ENCODE results near the gene RGS3. TPM values are rescaled to one million over a fixed set of nuclear protein-coding genes. Genes with fewer than 3 reads are reported as not detected.

RGS3 gene
- total and polyA plus RNA-seq, 10 of the 15 experiments (the other 5 are each of a cell fraction or from before 2014, with no cell fraction given) = 2.9 to 138 (median 28.8) TPM

DNA sequence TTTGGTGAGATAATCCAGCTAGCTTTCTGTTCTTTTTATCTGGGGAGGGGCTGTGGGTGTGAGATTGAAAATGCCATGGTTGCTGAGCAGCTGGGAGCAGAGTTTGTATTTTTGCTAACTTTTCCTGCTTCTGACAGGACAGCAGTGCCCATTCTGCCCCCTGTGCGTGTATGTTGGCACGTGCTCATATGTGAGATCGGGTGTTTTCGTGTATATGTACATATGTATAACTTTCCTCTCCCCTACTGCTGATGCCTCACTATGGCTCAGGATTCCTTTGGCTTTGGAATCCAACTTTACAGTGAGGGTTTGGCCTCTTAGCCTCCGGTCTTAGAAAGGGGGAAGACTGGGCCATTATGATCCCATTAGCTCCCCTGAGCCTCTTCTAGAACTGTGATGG lies 38.3 kb downstream of the RGS3 start (continued):
- TF ChIP-seq, protein P1, sequence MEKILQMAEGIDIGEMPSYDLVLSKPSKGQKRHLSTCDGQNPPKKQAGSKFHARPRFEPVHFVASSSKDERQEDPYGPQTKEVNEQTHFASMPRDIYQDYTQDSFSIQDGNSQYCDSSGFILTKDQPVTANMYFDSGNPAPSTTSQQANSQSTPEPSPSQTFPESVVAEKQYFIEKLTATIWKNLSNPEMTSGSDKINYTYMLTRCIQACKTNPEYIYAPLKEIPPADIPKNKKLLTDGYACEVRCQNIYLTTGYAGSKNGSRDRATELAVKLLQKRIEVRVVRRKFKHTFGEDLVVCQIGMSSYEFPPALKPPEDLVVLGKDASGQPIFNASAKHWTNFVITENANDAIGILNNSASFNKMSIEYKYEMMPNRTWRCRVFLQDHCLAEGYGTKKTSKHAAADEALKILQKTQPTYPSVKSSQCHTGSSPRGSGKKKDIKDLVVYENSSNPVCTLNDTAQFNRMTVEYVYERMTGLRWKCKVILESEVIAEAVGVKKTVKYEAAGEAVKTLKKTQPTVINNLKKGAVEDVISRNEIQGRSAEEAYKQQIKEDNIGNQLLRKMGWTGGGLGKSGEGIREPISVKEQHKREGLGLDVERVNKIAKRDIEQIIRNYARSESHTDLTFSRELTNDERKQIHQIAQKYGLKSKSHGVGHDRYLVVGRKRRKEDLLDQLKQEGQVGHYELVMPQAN (conservative IDR thresholded peaks at IDR 0.05) = no peak
- no peak for TF ChIP-seq POLR2AphosphoS2 (IDR thresholded peaks at IDR 0.05; ENCODE audit: low read depth, low read length)

DNA sequence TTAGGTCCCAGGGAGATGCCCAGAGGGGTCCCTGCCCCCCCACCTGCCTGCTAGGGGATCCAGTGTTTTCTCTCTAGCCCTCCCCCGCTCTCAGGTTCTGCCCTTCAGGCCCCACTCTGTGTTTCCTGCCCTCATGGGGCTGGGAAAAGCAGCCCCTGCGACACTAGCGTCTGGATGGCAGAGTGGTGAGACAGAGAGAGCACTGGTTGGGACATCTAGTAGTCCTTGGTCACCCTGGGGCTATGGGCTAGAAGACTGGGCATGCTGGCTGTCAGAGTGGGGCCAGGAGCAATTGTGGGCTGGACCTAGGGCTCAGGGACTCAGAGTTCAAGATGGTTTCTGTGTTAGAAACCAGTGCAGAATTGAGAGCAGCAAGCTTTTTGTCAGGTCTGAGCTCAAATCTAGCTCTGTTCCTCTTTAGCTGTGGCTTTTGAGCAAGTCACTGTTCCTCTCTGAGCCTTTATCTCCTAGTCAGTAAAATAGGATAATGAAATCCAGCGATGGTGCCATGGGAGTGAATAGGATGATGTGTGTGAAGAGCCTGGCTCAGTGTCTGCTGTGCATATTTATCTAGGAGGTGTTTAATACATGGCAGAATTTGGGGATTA lies 39.0 kb downstream of the RGS3 start:
- Histone ChIP-seq H2AFZ (ENCODE audit: control insufficient read depth, low read depth, low read length) (no peak overlapping the region), H3K4me2 (ENCODE audit: control insufficient read depth, insufficient read depth) (no peak overlapping the region), H3K36me3 (ENCODE audit: control insufficient read depth in 2 of 2, insufficient read depth in 2 of 2, low read length in 1 of 2) (no peaks in the 10 kb centered on the region), H3K79me2 (ENCODE audit: control insufficient read depth, insufficient read depth, low read length) (no peaks in the 10 kb centered on the region), H3K9me3 (replicated peaks; ENCODE audit: control insufficient read depth, insufficient read depth, low read length) (no peaks in the 10 kb centered on the region), H3K27me3 (replicated peaks in 1 of 2; ENCODE audit: control insufficient read depth in 2 of 2, insufficient read depth in 2 of 2, low read length in 1 of 2) (no peaks in the 10 kb centered on the region), H3K27ac (ENCODE audit: control insufficient read depth, insufficient read depth) (no peak overlapping the region), H3K9ac (ENCODE audit: control insufficient read depth, insufficient read depth, low read length) (no peak overlapping the region), H4K20me1 (ENCODE audit: control insufficient read depth, insufficient read depth) (no peaks in the 10 kb centered on the region), H3K4me3 (no peak overlapping the region), H3K4me1 (ENCODE audit: control insufficient read depth, insufficient read depth, low read length) (peaks cover 9% of the 10 kb centered on the region)
- 30% methylated on average over 4 of the region's 4 CpGs for WGBS (ENCODE audit: insufficient coverage, insufficient replicate concordance, low lambda C conversion rate, missing lambda C conversion rate)
- no TSS peak for BruUV-seq (replicated peaks)
- DNase-seq (ENCODE audit: low read depth, low spot score) = no peak
- FAIRE-seq = no peak
- intact Hi-C loops (cut with micrococcal nuclease; ENCODE audit: unreplicated experiment) (no loop called here), in situ Hi-C loops (cut with MboI) (no loop called here)
- ChIA-PET RAD21 (ENCODE audit: unreplicated experiment) (interaction anchor here (1.0 to 1.2 kb wide), 2 partner anchors 10 to 18 kb away, joined by 3 to 5 read pairs; no protein-coding TSS in a partner anchor), CTCF (interaction anchor here (1.0 to 2.5 kb wide), 5 partner anchors 10 to 76 kb away, joined by 3 to 7 read pairs (median 4); no protein-coding TSS in a partner anchor), POLR2A (interaction anchor here (0.6 kb wide), 1 partner anchor 77 kb away, joined by 3 read pairs; no protein-coding TSS in a partner anchor), SMC1A (ENCODE audit: uncharacterized antibody, unreplicated experiment) (interaction anchor here (1.0 to 1.2 kb wide), 2 partner anchors 9 to 20 kb away, joined by 3 read pairs; no protein-coding TSS in a partner anchor)
- TF ChIP-seq HDGF (IDR thresholded peaks at IDR 0.05) = no peak
- TF ChIP-seq BRCA1 (IDR thresholded peaks at IDR 0.05; ENCODE audit: low read depth, low read length) = no peak
- TF ChIP-seq MYC (IDR thresholded peaks at IDR 0.05; ENCODE audit: insufficient read depth, insufficient read length, insufficient replicate concordance, low read length, severe bottlenecking) = no peak
- peak; percentile 62 for ATAC-seq

Measured in GM12878 (cell line).